Left forelimb (tissue), 1 donor: Measurements from ENCODE around the gene SLC39A12.
"Not testable (repeated sequence)": the region's sequence is repeated elsewhere in the genome, so short reads cannot be mapped to it uniquely, and the experiment has no call there.

Experiments
- DNase-seq: peaks from one replicate; pipeline ENCODE4 v3.0.0-alpha.2; 2018; ENCODE audit warnings: low spot score

SLC39A12 gene

GRCh38 chr10:17951868-17952371 is at the start of gene SLC39A12:
TSS of gene SLC39A12 (plus strand) at chr10:17951918. CDS start at chr10:17953277, 1,359 bp downstream.
- DNase-seq, result no peak

GRCh38 chr10:17904564-17904963 is 47.2 kb upstream of the SLC39A12 start:
- DNase-seq, result no peak

GRCh38 chr10:17905491-17905890 is 46.2 kb upstream of the SLC39A12 start:
- no peak for DNase-seq

- no peak for DNase-seq
Measured at GRCh38 chr10:17906002-17906401, 45.7 kb upstream of the SLC39A12 start.

GRCh38 chr10:17907641-17908040 is 44.1 kb upstream of the SLC39A12 start:
- DNase-seq, result no peak

- no peak for DNase-seq
Measured at GRCh38 chr10:17910125-17910789, 41.5 kb upstream of the SLC39A12 start.

- DNase-seq, result no peak
Measured at GRCh38 chr10:17912754-17913153, 39.0 kb upstream of the SLC39A12 start.

- DNase-seq, result no peak
Measured at GRCh38 chr10:17913604-17914003, 38.1 kb upstream of the SLC39A12 start.

GRCh38 chr10:17914169-17915045 is 37.3 kb upstream of the SLC39A12 start:
- no peak for DNase-seq

GRCh38 chr10:17915181-17915580 is 36.5 kb upstream of the SLC39A12 start:
- DNase-seq, result no peak

- no peak for DNase-seq
Measured at GRCh38 chr10:17918187-17918903, 33.4 kb upstream of the SLC39A12 start.

GRCh38 chr10:17921378-17921777 is 30.3 kb upstream of the SLC39A12 start:
- DNase-seq, result no peak

- no peak for DNase-seq
Measured at GRCh38 chr10:17923728-17924127, 28.0 kb upstream of the SLC39A12 start.

- DNase-seq, result no peak
Measured at GRCh38 chr10:17943033-17943745, 8.5 kb upstream of the SLC39A12 start.

- DNase-seq, result not testable (repeated sequence)
Measured at GRCh38 chr10:17950269-17950668, 1.4 kb upstream of the SLC39A12 start.

- no peak for DNase-seq
Measured at GRCh38 chr10:17950726-17951125, 992 bp upstream of the SLC39A12 start.

GRCh38 chr10:17954372-17954771 is 2.7 kb downstream of the SLC39A12 start:
- not testable (repeated sequence) for DNase-seq

- DNase-seq, result no peak
Measured at GRCh38 chr10:17954861-17955260, 3.1 kb downstream of the SLC39A12 start.

GRCh38 chr10:17958049-17958448 is 6.3 kb downstream of the SLC39A12 start:
- DNase-seq, result no peak

- no peak for DNase-seq
Measured at GRCh38 chr10:17959870-17960269, 8.2 kb downstream of the SLC39A12 start.

- no peak for DNase-seq
Measured at GRCh38 chr10:17961551-17962422, 10.1 kb downstream of the SLC39A12 start.
